Activated naive CD4-positive, alpha-beta T cell treated with anti-CD3 and anti-CD28 coated beads for 36 hours (primary cell): ENCODE measurements around the gene YES1. TPM values are rescaled to one million over a fixed set of nuclear protein-coding genes. Genes with fewer than 3 reads are reported as not detected.
"Not testable (repeated sequence)": the region's sequence is repeated elsewhere in the genome, so short reads cannot be mapped to it uniquely, and the experiment has no call there.

Experiments
- CTCF ChIA-PET: fragments of 350-600 bp; sonication (Branson Sonifier 250); formaldehyde crosslinking; loops from one replicate; lab custom pipeline; 2021; ENCODE audit warnings: antibody characterized with exemption; lab: Charles Lee
- DNase-seq: peaks from one replicate; pipeline ENCODE4 v3.0.0-alpha.2; 2020
- H3K27ac Mint-ChIP-seq: one replicate; pipeline ENCODE4 v1.8.0; 2021; ENCODE audit warnings: mild to moderate bottlenecking, mixed read lengths
- H3K27me3 Mint-ChIP-seq: one replicate; pipeline ENCODE4 v1.8.0; 2021; ENCODE audit warnings: low read depth, mixed read lengths
- H3K36me3 Mint-ChIP-seq: one replicate; pipeline ENCODE4 v1.8.0; 2021; ENCODE audit warnings: low read depth, mixed read lengths
- H3K4me1 Mint-ChIP-seq: one replicate; pipeline ENCODE4 v1.8.0; 2021; ENCODE audit warnings: low read depth, mixed read lengths
- H3K4me3 Mint-ChIP-seq: one replicate; pipeline ENCODE4 v1.8.0; 2021; ENCODE audit warnings: mild to moderate bottlenecking, moderate library complexity, mixed read lengths
- H3K9me3 Mint-ChIP-seq: one replicate; pipeline ENCODE4 v1.8.0; 2021; ENCODE audit warnings: mixed read lengths
- intact Hi-C: fragments of 100-400 bp; cut with micrococcal nuclease; formaldehyde crosslinking; loops from one replicate; pipeline ENCODE4 v1.15.1; 2023
- total RNA-seq, 2 experiments: library from RNA; stranded (reverse); gene quantifications; one replicate each; pipeline ENCODE4 v1.2.3, GENCODE V29; 2021

YES1 gene
- total RNA-seq, 2 experiments from 2014 or later = 6.7 to 8.3 TPM

- Mint-ChIP-seq H3K9me3 (no peaks in the 10 kb centered on the region), H3K36me3 (peaks cover 7% of the 10 kb centered on the region), H3K27me3 (no peaks in the 10 kb centered on the region), H3K4me1 (no peaks in the 10 kb centered on the region), H3K4me3 (no peak overlapping the region), H3K27ac (no peak overlapping the region)
- DNase-seq = no peak
- intact Hi-C loops = loop anchor here (1.0 to 2.0 kb wide), 5 partner anchors 29 to 117 kb away; partner anchors contain the start of gene ENOSF1
- CTCF ChIA-PET = interaction anchor here (0.6 to 12.1 kb wide), 8 partner anchors 38 to 1843 kb away, joined by 3 to 142 read pairs (median 4); no protein-coding TSS in a partner anchor
Observed at GRCh38 chr18:741931-742512, 70.0 kb downstream of the YES1 start.

DNA sequence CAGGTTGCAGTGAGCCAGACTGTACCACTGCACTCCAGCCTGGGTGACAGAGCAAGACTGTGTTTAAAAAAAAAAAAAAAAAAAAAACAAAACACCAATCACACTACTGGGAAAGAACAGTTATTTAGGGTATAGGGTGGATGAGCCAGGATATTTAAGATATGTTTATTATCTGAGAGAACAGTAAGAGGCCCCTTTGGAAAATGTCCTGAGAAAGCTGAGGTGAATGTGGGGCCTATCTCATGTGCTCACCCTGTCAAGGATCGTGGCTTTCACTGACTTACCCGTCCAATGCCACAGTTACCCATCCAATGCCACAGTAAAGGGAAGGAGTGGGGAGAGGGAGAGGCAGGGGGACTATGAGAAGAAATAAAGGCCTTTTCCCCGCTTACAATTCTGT, 79.7 kb downstream of the YES1 start:
- no peak for DNase-seq
- CTCF ChIA-PET = interaction anchor here (0.9 to 1.6 kb wide), 2 partner anchors 98 to 102 kb away, joined by 3 to 7 read pairs; no protein-coding TSS in a partner anchor
- peaks cover 16% of the 10 kb centered on the region for H3K36me3 Mint-ChIP-seq
- H3K27me3 Mint-ChIP-seq = no peaks in the 10 kb centered on the region
- H3K27ac Mint-ChIP-seq = no peak overlapping the region
- no peaks in the 10 kb centered on the region for H3K9me3 Mint-ChIP-seq
- intact Hi-C loops = no loop called here
- H3K4me3 Mint-ChIP-seq = no peak overlapping the region
- peaks cover 2% of the 10 kb centered on the region for H3K4me1 Mint-ChIP-seq

DNA sequence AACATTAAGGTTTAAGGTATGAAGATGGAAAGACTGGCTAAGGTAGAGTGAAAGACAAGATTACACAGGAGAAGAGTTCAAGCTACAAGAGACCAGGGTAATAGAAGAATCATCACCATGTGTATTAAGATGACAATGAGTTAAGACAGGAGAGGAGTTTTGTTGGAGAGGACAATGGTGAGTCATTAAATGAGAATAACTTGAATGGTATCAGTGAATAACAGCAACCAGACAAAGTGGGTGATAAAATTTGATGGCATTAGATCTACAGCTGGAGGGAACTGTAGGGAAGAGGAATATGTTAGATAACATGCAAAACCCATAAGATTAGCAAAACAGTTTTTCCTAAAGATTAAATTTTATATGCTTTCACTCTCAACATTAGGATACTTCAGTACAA, 80.9 kb downstream of the YES1 start:
- peaks cover 2% of the 10 kb centered on the region for H3K4me1 Mint-ChIP-seq
- no peak overlapping the region for H3K4me3 Mint-ChIP-seq
- CTCF ChIA-PET = interaction anchor here (1.5 to 1.6 kb wide), 2 partner anchors 99 to 108 kb away, joined by 5 to 7 read pairs; no protein-coding TSS in a partner anchor
- H3K27me3 Mint-ChIP-seq = no peaks in the 10 kb centered on the region
- H3K9me3 Mint-ChIP-seq = no peaks in the 10 kb centered on the region
- H3K36me3 Mint-ChIP-seq = peaks cover 13% of the 10 kb centered on the region
- intact Hi-C loops = no loop called here
- DNase-seq = no peak
- no peak overlapping the region for H3K27ac Mint-ChIP-seq

- no peak overlapping the region for H3K27ac Mint-ChIP-seq
- CTCF ChIA-PET = interaction anchor here (0.6 to 1.5 kb wide), 2 partner anchors 109 to 232 kb away, joined by 3 to 5 read pairs; no protein-coding TSS in a partner anchor
Observed at GRCh38 chr18:730692-731091, 81.3 kb downstream of the YES1 start.

GRCh38 chr18:730120-730519, 81.9 kb downstream of the YES1 start:
- not testable (repeated sequence) for DNase-seq, H3K36me3 Mint-ChIP-seq, H3K9me3 Mint-ChIP-seq, H3K27me3 Mint-ChIP-seq, H3K4me1 Mint-ChIP-seq, H3K27ac Mint-ChIP-seq, H3K4me3 Mint-ChIP-seq
- CTCF ChIA-PET = interaction anchor here (0.6 kb wide), 1 partner anchor 231 kb away, joined by 3 read pairs; no protein-coding TSS in a partner anchor
- intact Hi-C loops = loop anchor here (1.0 kb wide), 1 partner anchor 18 kb away; the partner anchor contains the start of gene ENOSF1

More at GRCh38 chr18:730692-731091, 81.3 kb downstream of the YES1 start:
- DNase-seq = no peak
- Mint-ChIP-seq H3K4me3 (no peak overlapping the region), H3K36me3 (peaks cover 13% of the 10 kb centered on the region), H3K9me3 (no peaks in the 10 kb centered on the region), H3K4me1 (peaks cover 2% of the 10 kb centered on the region), H3K27me3 (no peaks in the 10 kb centered on the region)
- intact Hi-C loops = loop anchor here (1.0 kb wide), 1 partner anchor 18 kb away; the partner anchor contains the start of gene ENOSF1

- H3K4me3 Mint-ChIP-seq = no peak overlapping the region
- no peak overlapping the region for H3K27ac Mint-ChIP-seq
- H3K27me3 Mint-ChIP-seq = no peaks in the 10 kb centered on the region
- CTCF ChIA-PET = interaction anchor here (0.6 to 2.7 kb wide), 4 partner anchors 13 to 760 kb away, joined by 3 to 7 read pairs (median 3); no protein-coding TSS in a partner anchor
- intact Hi-C loops = no loop called here
- DNase-seq = no peak
- peaks cover 7% of the 10 kb centered on the region for H3K36me3 Mint-ChIP-seq
- no peaks in the 10 kb centered on the region for H3K9me3 Mint-ChIP-seq
- peaks cover 5% of the 10 kb centered on the region for H3K4me1 Mint-ChIP-seq
Observed at GRCh38 chr18:725646-726045, 86.4 kb downstream of the YES1 start.

GRCh38 chr18:723541-724080, 88.4 kb downstream of the YES1 start:
- H3K27ac Mint-ChIP-seq = no peak overlapping the region

GRCh38 chr18:717003-717402, 95.0 kb downstream of the YES1 start:
- no peaks in the 10 kb centered on the region for H3K9me3 Mint-ChIP-seq
- no peaks in the 10 kb centered on the region for H3K27me3 Mint-ChIP-seq
- DNase-seq = no peak
- H3K4me1 Mint-ChIP-seq = peaks cover 17% of the 10 kb centered on the region
- intact Hi-C loops = no loop called here
- H3K36me3 Mint-ChIP-seq = peaks cover 2% of the 10 kb centered on the region
- no peak overlapping the region for H3K4me3 Mint-ChIP-seq
- H3K27ac Mint-ChIP-seq = no peak overlapping the region
- CTCF ChIA-PET = interaction anchor here (3.7 kb wide), 1 partner anchor 114 kb away, joined by 26 read pairs; no protein-coding TSS in a partner anchor

More at GRCh38 chr18:723541-724080, 88.4 kb downstream of the YES1 start:
- no peaks in the 10 kb centered on the region for H3K27me3 Mint-ChIP-seq
- no peaks in the 10 kb centered on the region for H3K9me3 Mint-ChIP-seq
- intact Hi-C loops = no loop called here
- no peak overlapping the region for H3K4me3 Mint-ChIP-seq
- H3K36me3 Mint-ChIP-seq = peaks cover 8% of the 10 kb centered on the region
- peaks cover 5% of the 10 kb centered on the region for H3K4me1 Mint-ChIP-seq
- DNase-seq = no peak
- CTCF ChIA-PET = interaction anchor here (0.6 to 2.7 kb wide), 2 partner anchors 99 to 116 kb away, joined by 3 to 7 read pairs; no protein-coding TSS in a partner anchor

GRCh38 chr18:715626-716025, 96.4 kb downstream of the YES1 start:
- CTCF ChIA-PET = interaction anchor here (0.7 to 3.7 kb wide), 6 partner anchors 22 to 124 kb away, joined by 3 to 26 read pairs (median 4); no protein-coding TSS in a partner anchor
- H3K27ac Mint-ChIP-seq = no peak overlapping the region
- H3K4me1 Mint-ChIP-seq = peaks cover 24% of the 10 kb centered on the region
- intact Hi-C loops = no loop called here
- H3K27me3 Mint-ChIP-seq = no peaks in the 10 kb centered on the region
- no peak overlapping the region for H3K4me3 Mint-ChIP-seq
- H3K36me3 Mint-ChIP-seq = peaks cover 4% of the 10 kb centered on the region
- DNase-seq = peak; percentile 33
- H3K9me3 Mint-ChIP-seq = no peaks in the 10 kb centered on the region

DNA sequence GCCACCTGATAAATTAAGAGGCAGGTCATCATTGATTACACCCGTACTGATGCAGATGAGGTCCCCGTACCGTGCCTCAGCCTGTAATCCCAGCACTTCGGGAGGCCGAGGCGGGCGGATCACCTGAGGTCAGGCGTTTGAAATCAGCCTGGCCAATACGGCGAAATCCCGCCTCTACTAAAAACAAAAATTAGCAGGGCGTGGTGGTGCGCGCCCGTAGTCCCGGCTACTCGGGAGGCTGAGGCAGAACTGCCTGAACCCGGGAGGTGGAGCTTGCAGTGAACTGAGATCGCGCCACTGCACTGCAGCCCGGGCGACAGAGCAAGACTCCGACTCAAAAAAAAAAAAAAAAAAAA, 98.9 kb downstream of the YES1 start:
- Mint-ChIP-seq H3K36me3 (peaks cover 20% of the 10 kb centered on the region), H3K4me3 (peak overlapping the region; percentile 53), H3K9me3 (no peaks in the 10 kb centered on the region), H3K27me3 (no peaks in the 10 kb centered on the region), H3K4me1 (peaks cover 44% of the 10 kb centered on the region), H3K27ac (no peak overlapping the region)
- no peak for DNase-seq
- intact Hi-C loops = loop anchor here (2.0 kb wide), 2 partner anchors 30 to 602 kb away; no protein-coding TSS in a partner anchor
- CTCF ChIA-PET = interaction anchor here (0.6 to 2.1 kb wide), 15 partner anchors 8 to 128 kb away, joined by 3 to 29 read pairs (median 5); partner anchors contain the start of gene YES1

DNA sequence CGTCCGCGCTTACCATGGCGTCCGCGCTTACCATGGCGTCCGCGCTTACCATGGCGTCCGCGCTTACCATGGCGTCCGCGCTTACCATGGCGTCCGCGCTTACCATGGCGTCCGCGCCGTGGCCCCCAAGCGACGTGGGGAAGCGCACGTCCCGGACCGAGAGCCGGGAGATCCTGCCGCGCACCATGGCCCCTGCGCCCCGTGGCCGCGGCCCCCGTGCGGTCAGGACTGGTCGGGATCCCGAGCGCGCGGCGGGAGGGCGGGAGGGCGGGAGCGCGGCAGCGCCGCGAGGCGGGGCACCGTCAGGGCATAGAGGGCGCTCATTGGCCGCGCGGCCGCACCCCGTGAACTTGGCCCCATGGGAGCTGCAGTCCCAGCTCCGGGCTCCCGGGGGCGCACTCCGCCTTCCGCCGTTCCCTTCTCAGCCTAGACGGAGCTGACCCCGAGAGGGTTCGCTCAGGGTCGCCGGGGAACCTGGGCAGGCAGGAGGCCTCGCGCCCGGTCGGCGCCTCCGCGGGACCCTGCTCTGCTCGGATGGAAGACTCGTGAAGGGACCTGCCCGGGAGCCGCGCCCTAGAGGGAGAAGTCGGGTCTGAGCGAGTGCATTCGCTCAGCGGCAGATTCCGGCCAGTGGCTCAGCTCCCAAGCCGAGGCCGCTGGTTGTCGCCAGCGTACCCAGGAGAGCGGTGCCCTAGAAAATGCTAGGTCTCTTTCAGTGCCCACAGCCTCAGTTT, 99.5 kb downstream of the YES1 start, which contains the start of gene ENOSF1:
TSS of gene ENOSF1 (minus strand) at position 230 of the 734 bp plus-strand sequence. CDS start at position 187, 43 bp downstream.
- DNase-seq = peak; percentile 92
- Mint-ChIP-seq H3K36me3 (peaks cover 22% of the 10 kb centered on the region), H3K27me3 (no peaks in the 10 kb centered on the region), H3K4me3 (peak within 1 kb of the TSS; percentile 78), H3K27ac (peak within 1 kb of the TSS; percentile 75), H3K9me3 (no peaks in the 10 kb centered on the region), H3K4me1 (peaks cover 45% of the 10 kb centered on the region)
- CTCF ChIA-PET = interaction anchor here (0.6 to 2.1 kb wide), 15 partner anchors 8 to 129 kb away, joined by 3 to 29 read pairs (median 5); partner anchors contain the start of gene YES1
- intact Hi-C loops = loop anchor here (1.0 to 2.0 kb wide), 9 partner anchors 18 to 602 kb away; partner anchors contain the start of gene THOC1
